GM23248 (cell line): ENCODE data around the gene DGKK.

Experiments
- EZH2 ChIP-seq: fragments of 200-600 bp; sonication (generic); IDR thresholded peaks from 2 replicates; pipeline ENCODE4 v1.6.1; 2018; ENCODE audit warnings: antibody characterized with exemption, mild to moderate bottlenecking; ENCODE audit not compliant: insufficient read depth, poor library complexity, severe bottlenecking
- EZH2phosphoT487 ChIP-seq: fragments of 200-600 bp; sonication (generic); IDR thresholded peaks from 2 replicates; pipeline ENCODE4 v1.6.1; 2018; ENCODE audit warnings: antibody characterized with exemption, moderate library complexity, mild to moderate bottlenecking, low read depth; ENCODE audit not compliant: insufficient read depth

- TF ChIP-seq EZH2phosphoT487 (no peak), EZH2 (no peak)
These were observed 33.8 kb downstream of the DGKK start for GRCh38 chrX:50436797-50437196.
